ENCODE measurements around the gene ZFHX3.

The ZFHX3 gene

GRCh38 chr16:73025151-73025855, 22.6 kb downstream of the ZFHX3 start:
- H3K4me1 Mint-ChIP-seq = peaks cover 75% of the 10 kb centered on the region
- H3K27me3 Mint-ChIP-seq (ENCODE audit: low read depth) = peaks cover 9% of the 10 kb centered on the region
- H3K36me3 Mint-ChIP-seq (ENCODE audit: low read depth) = no peaks in the 10 kb centered on the region
- H3K9me3 Mint-ChIP-seq = no peaks in the 10 kb centered on the region
- no peak for TF ChIP-seq CTCF (IDR thresholded peaks at IDR 0.05; ENCODE audit: unreplicated experiment in 3 of 3)
- peak overlapping the region; percentile 29 to 83 (median 70) for H3K27ac Mint-ChIP-seq
- peak overlapping the region; percentile 31 to 60 (median 60) for H3K4me3 Mint-ChIP-seq

GRCh38 chr16:73024571-73025105, 23.3 kb downstream of the ZFHX3 start:
- Mint-ChIP-seq H3K9me3 (no peaks in the 10 kb centered on the region), H3K27me3 (ENCODE audit: low read depth) (peaks cover 6% of the 10 kb centered on the region), H3K4me3 (peak overlapping the region; percentile 3 to 33 (median 4)), H3K27ac (peak overlapping the region; percentile 29 to 83 (median 70)), H3K36me3 (ENCODE audit: low read depth) (no peaks in the 10 kb centered on the region), H3K4me1 (peaks cover 75% of the 10 kb centered on the region)
- no peak for TF ChIP-seq CTCF (IDR thresholded peaks at IDR 0.05; ENCODE audit: unreplicated experiment in 3 of 3)

DNA sequence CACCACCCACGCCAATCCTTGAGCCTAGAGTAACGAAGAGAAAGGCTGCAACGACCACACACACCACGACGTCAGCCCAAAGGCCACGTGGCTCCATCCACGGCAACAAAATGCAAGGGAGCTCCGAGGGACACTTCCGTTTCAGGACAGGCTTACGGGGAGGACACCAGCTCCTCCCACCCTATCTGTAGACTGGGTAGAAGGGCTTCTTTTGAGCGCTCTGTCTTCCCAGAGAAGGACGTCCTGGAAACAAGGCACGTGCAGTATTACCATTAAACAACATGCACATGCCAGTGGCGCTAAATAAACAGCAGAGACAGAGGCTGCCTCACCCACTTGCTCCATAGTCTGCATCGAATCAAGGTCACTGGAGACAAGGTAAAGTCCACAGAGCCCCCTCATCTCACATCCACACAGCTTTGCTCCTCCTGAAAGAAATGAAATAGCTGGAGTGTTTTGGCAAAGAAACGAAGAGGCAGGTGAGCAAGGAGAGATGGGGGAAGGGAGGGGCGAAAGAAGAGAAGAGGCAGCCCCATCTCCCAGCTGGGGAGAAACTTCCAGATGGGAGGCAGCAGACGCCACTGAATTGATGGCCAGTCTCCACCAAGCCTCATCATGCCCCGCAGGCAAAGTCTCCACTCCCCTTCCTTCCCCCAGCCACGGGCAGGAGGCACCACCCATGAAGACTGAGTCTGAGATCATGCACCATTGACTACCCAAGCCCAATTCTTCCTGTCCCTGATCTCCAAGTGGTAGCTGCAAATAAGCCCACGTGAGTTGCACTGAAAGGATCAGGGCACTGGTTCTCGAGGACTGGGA, 24.0 kb downstream of the ZFHX3 start:
- H3K36me3 Mint-ChIP-seq (ENCODE audit: low read depth) = no peaks in the 10 kb centered on the region
- no peak for TF ChIP-seq CTCF (IDR thresholded peaks at IDR 0.05; ENCODE audit: unreplicated experiment in 3 of 3)
- H3K27ac Mint-ChIP-seq = peak overlapping the region in 1 of 3 experiments; percentile 28

GRCh38 chr16:73023320-73023719, 24.6 kb downstream of the ZFHX3 start:
- H3K36me3 Mint-ChIP-seq (ENCODE audit: low read depth) = no peaks in the 10 kb centered on the region
- no peak for TF ChIP-seq CTCF (IDR thresholded peaks at IDR 0.05; ENCODE audit: unreplicated experiment in 3 of 3)
- H3K9me3 Mint-ChIP-seq = no peaks in the 10 kb centered on the region
- no peak overlapping the region for H3K4me3 Mint-ChIP-seq
- peak overlapping the region in 1 of 3 experiments; percentile 28 for H3K27ac Mint-ChIP-seq
- peaks cover 14% of the 10 kb centered on the region for H3K27me3 Mint-ChIP-seq (ENCODE audit: low read depth)
- H3K4me1 Mint-ChIP-seq = peaks cover 76% of the 10 kb centered on the region

More for the DNA sequence above, 24.0 kb downstream of the ZFHX3 start:
- no peak overlapping the region for H3K4me3 Mint-ChIP-seq
- no peaks in the 10 kb centered on the region for H3K9me3 Mint-ChIP-seq
- peaks cover 11% of the 10 kb centered on the region for H3K27me3 Mint-ChIP-seq (ENCODE audit: low read depth)
- peaks cover 77% of the 10 kb centered on the region for H3K4me1 Mint-ChIP-seq

DNA sequence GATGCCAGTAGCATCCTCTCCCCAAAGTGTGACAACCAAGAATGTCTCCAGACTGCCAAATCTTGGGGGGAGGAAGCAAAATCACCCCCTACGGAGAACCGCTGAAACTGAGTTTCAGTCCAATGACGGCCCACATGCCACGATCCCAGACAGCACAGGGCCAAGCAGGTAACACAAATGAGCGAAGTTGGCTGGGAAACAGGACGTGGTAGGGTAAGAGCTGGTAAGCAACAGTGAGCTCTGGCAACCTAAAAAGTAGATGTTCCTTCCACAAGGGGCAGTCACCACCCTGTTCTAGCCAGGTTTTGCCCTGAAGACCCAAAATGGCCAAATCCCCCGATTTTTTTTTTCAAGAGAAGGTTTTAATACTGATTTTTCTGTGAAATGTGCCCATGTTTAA, 25.4 kb downstream of the ZFHX3 start:
- peaks cover 69% of the 10 kb centered on the region for H3K4me1 Mint-ChIP-seq
- no peaks in the 10 kb centered on the region for H3K36me3 Mint-ChIP-seq (ENCODE audit: low read depth)
- no peak overlapping the region for H3K27ac Mint-ChIP-seq
- H3K27me3 Mint-ChIP-seq (ENCODE audit: low read depth) = peaks cover 8% of the 10 kb centered on the region
- H3K9me3 Mint-ChIP-seq = no peaks in the 10 kb centered on the region
- H3K4me3 Mint-ChIP-seq = no peak overlapping the region
- TF ChIP-seq CTCF (IDR thresholded peaks at IDR 0.05; ENCODE audit: unreplicated experiment in 3 of 3) = no peak

Data from nephron (organoid).